Mucosa of rectum (tissue), 2 donors: ENCODE results near the gene CRACR2B.

Experiments
- H3K27ac ChIP-seq, 2 donors: one replicate each; pipeline ENCODE4 v1.7.0; 2013; ENCODE audit warnings: inconsistent platforms in 2 of 2, low read depth in 2 of 2, low read length in 2 of 2
- H3K27me3 ChIP-seq, 2 donors: one replicate each; pipeline ENCODE4 v1.7.0; 2013; ENCODE audit warnings: low read length in 2 of 2; ENCODE audit not compliant: control insufficient read depth in 2 of 2, insufficient read depth in 2 of 2
- H3K36me3 ChIP-seq, 2 donors: one replicate each; pipeline ENCODE4 v1.7.0; 2013; ENCODE audit warnings: low read length in 2 of 2; ENCODE audit not compliant: control insufficient read depth in 2 of 2, insufficient read depth in 2 of 2
- H3K4me1 ChIP-seq, 2 donors: one replicate each; pipeline ENCODE4 v1.7.0; 2013; ENCODE audit warnings: low read length in 2 of 2, mild to moderate bottlenecking in 1 of 2; ENCODE audit not compliant: control insufficient read depth in 2 of 2, insufficient read depth in 2 of 2
- H3K4me3 ChIP-seq, 2 donors: one replicate each; pipeline ENCODE4 v1.7.0; 2013; ENCODE audit warnings: low read length in 2 of 2
- H3K9ac ChIP-seq, 2 donors: one replicate each; pipeline ENCODE4 v1.7.0; 2013; ENCODE audit warnings: low read length in 2 of 2, low read depth in 1 of 2, mild to moderate bottlenecking in 1 of 2
- H3K9me3 ChIP-seq, 2 donors: one replicate each; pipeline ENCODE4 v1.7.0; 2013; ENCODE audit warnings: low read length in 2 of 2; ENCODE audit not compliant: control insufficient read depth in 2 of 2
- donor health status: healthy.
- donor health status: Normal muscosa, but diverticular disease.

The CRACR2B gene

GRCh38 chr11:838441-839279 is 10.9 kb downstream of the CRACR2B start:
- Histone ChIP-seq H3K36me3 (peaks cover 33 to 41% of the 10 kb centered on the region in 2 donors), H3K27ac (peak overlapping the region; percentile 32 to 52), H3K9me3 (no peaks in the 10 kb centered on the region), H3K9ac (peak overlapping the region in 1 of 2 donors; percentile 3), H3K4me1 (peaks cover 40 to 59% of the 10 kb centered on the region in 2 donors), H3K4me3 (peak overlapping the region in 1 of 2 donors; percentile 9), H3K27me3 (no peaks in the 10 kb centered on the region)

GRCh38 chr11:839280-839623 is 11.5 kb downstream of the CRACR2B start:
- H3K27me3 ChIP-seq, result no peaks in the 10 kb centered on the region
- peaks cover 33 to 41% of the 10 kb centered on the region in 2 donors for H3K36me3 ChIP-seq
- peak overlapping the region in 1 of 2 donors; percentile 3 for H3K9ac ChIP-seq
- peak overlapping the region; percentile 9 to 32 for H3K27ac ChIP-seq
- no peak overlapping the region for H3K4me3 ChIP-seq
- H3K4me1 ChIP-seq, result peaks cover 41 to 57% of the 10 kb centered on the region in 2 donors
- no peaks in the 10 kb centered on the region for H3K9me3 ChIP-seq

DNA sequence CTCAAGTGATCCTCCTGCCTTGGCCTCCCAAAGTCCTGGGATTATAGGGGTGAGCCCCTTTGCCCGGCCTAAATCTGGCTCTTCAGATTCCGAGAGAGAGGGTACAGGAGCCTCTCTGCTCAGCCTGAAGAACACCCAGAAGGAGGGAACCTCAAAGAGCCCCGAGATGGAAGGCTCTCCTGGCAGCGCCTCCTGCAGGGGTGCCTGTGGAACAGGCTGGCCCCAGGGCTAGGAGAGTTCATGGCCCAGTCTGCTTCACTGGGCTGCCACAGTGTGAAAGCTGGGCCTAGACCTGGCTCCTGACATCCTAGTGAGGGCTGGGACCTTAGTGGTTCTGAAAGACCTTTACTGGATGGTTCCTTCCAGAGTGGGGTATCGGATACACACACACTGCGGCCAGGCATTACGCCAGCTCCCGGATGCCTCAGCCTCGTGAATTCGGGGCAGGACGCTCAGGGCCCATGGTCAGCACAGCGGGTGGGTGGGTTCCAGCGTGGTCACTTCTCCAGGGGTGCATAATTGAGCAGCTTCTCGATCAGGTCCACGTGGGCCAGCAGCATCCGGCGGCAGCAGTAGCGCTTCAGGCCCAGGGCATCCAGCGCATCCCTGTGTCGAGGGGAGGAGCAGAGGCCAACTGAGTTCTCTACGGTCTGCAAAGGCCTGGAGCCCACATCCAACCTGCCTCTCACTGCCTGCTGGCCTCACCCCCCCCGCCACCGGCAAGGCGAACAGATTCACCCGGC is 12.3 kb downstream of the CRACR2B start:
- H3K36me3 ChIP-seq, result peaks cover 33 to 41% of the 10 kb centered on the region in 2 donors
- H3K27me3 ChIP-seq, result no peaks in the 10 kb centered on the region
- no peak overlapping the region for H3K9ac ChIP-seq
- H3K4me3 ChIP-seq, result no peak overlapping the region
- H3K4me1 ChIP-seq, result peaks cover 38 to 53% of the 10 kb centered on the region in 2 donors
- H3K9me3 ChIP-seq, result no peaks in the 10 kb centered on the region
- no peak overlapping the region for H3K27ac ChIP-seq

DNA sequence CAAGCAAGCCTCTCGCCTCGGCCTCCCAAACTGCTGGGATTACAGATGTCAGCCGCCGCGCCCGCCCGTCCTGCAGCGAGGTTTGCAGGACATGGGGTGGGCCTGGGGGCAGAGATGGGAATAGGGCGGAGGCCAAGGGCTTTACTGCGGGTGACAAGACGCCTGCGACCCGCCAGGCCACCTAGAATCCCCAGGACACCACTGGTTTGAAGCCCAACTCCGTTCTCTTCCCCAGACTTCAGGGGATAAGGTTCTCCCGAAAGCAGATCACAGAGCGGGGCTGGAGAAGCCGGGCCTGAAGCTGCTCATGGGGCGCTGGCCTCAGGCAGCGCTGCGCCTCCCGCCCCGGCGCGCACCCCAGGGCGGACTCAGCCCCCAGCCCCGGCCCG is 14.3 kb downstream of the CRACR2B start:
- Histone ChIP-seq H3K4me1 (peaks cover 37 to 48% of the 10 kb centered on the region in 2 donors), H3K4me3 (peak overlapping the region; percentile 90 to 96), H3K27me3 (no peaks in the 10 kb centered on the region)

DNA sequence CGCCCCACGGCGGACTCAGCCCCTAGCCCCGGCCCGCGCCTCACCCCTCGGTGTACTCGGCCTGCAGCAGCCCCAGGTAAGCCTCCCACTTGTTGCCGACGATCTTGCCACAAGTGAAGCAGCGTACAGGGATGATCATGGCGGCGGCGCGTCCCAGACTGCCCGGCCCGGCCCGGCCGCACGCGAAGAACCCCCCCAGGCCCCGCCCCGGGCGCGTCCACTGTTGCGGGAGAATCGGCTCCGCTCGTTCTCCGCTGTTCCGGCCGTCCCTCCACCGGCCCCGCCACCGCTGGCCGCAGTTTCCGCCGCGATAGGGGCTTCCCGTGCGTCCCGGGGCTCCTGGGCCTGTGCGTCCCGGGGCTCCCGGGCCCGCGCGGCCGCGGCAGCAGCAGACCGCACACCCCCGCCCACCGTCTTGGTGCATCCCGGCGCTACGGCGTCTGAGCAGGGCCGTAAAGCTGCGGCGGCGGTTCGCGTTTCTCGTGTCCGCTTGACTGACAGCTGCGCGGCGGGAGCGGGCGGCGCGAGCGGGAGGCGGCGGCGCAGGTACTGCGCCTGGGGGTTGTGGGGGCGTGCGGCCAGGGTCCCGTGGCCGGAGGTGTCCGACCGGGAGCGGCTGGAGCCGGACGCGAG is 14.8 kb downstream of the CRACR2B start, which contains the start of the genes POLR2L and TSPAN4:
TSS of gene POLR2L (minus strand) at position 160 of the 633 bp plus-strand sequence. CDS start at position 139, 21 bp downstream.
TSS of gene TSPAN4 (plus strand) at position 483 of the 633 bp plus-strand sequence. CDS start 7,453 bp downstream, outside the sequence.
- H3K27me3 ChIP-seq, result no peaks in the 10 kb centered on the region
- H3K9ac ChIP-seq, result peak within 1 kb of the TSS; percentile 81 to 84
- H3K27ac ChIP-seq, result peak within 1 kb of the TSS; percentile 85 to 87
- peak within 1 kb of the TSS; percentile 90 to 96 for H3K4me3 ChIP-seq
- H3K9me3 ChIP-seq, result no peaks in the 10 kb centered on the region
- H3K36me3 ChIP-seq, result peaks cover 18 to 30% of the 10 kb centered on the region in 2 donors
- peaks cover 37 to 43% of the 10 kb centered on the region in 2 donors for H3K4me1 ChIP-seq

More for the DNA sequence above, 14.3 kb downstream of the CRACR2B start:
- H3K9ac ChIP-seq, result peak overlapping the region; percentile 81 to 84
- H3K36me3 ChIP-seq, result peaks cover 23 to 35% of the 10 kb centered on the region in 2 donors
- H3K27ac ChIP-seq, result peak overlapping the region; percentile 85 to 87
- no peaks in the 10 kb centered on the region for H3K9me3 ChIP-seq

GRCh38 chr11:843086-843734 is 15.5 kb downstream of the CRACR2B start:
- H3K9ac ChIP-seq, result peak overlapping the region; percentile 32 to 63
- H3K9me3 ChIP-seq, result no peaks in the 10 kb centered on the region
- peaks cover 37% of the 10 kb centered on the region in 2 donors for H3K4me1 ChIP-seq

GRCh38 chr11:843818-844692 is 16.3 kb downstream of the CRACR2B start:
- Histone ChIP-seq H3K27ac (peak overlapping the region; percentile 72 to 87), H3K36me3 (peaks cover 10 to 17% of the 10 kb centered on the region in 2 donors), H3K4me3 (peak overlapping the region; percentile 62 to 96), H3K9ac (peak overlapping the region in 1 of 2 donors; percentile 29), H3K9me3 (no peaks in the 10 kb centered on the region), H3K27me3 (peaks cover 5% of the 10 kb centered on the region in 2 donors), H3K4me1 (peaks cover 34 to 36% of the 10 kb centered on the region in 2 donors)

More at GRCh38 chr11:843086-843734, 15.5 kb downstream of the CRACR2B start:
- H3K4me3 ChIP-seq, result peak overlapping the region; percentile 62 to 96
- peaks cover 15 to 24% of the 10 kb centered on the region in 2 donors for H3K36me3 ChIP-seq
- H3K27me3 ChIP-seq, result peaks cover 0 to under 1% of the 10 kb centered on the region in 2 donors
- H3K27ac ChIP-seq, result peak overlapping the region; percentile 72 to 87

DNA sequence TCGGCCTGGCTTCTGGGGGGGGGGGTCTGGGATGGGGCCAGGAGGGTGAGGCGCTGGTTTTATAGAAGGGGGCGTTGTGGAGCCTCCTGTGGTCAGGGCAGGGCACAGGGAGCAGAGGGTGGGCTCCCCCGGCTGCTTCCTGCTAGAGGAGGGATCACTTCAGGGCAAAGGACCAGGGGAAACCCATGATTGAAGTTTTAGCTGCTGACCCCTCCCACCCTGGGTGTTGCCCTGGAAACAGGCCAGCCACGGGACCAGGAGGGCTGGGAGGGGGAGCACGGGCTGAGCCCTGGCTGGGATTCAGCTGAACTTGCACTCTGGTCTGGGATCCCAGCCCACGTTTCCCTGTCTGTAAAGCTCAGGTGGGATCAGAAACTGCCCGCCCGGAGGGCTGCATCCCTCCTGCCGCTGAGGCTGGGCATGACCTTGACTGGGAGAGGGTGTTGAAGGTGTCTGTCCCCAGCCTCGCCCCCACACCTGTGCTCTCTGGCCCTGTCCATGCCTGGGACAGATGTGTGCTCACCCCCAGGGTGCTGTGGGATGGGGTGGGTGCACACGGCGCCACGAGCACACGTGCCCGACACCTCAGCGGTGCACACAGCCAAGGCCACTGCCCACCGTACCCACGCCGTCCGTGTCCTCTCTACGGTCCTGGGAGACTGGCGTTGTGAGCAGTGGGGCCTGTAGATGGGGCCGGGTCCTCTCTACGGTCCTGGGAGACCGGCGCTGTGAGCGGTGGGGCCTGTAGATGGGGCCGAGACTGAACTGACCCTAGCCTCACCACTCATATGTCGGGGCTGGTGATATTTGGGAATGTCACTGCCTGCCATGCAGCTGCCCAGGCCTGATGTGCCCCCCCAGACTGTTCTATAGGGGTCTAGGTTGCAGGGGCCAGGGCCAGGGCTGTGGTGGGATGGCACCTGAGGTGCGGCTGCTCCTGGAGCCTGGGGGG is 17.2 kb downstream of the CRACR2B start:
- peaks cover 5% of the 10 kb centered on the region in 2 donors for H3K27me3 ChIP-seq
- peak overlapping the region in 1 of 2 donors; percentile 37 for H3K9ac ChIP-seq

More for the DNA sequence above, 17.2 kb downstream of the CRACR2B start:
- Histone ChIP-seq H3K27ac (peak overlapping the region; percentile 72 to 87), H3K4me1 (peaks cover 32 to 37% of the 10 kb centered on the region in 2 donors), H3K4me3 (peak overlapping the region; percentile 56 to 96), H3K9me3 (no peaks in the 10 kb centered on the region), H3K36me3 (peaks cover 4 to 8% of the 10 kb centered on the region in 2 donors)
